HG03097 (cell line): ENCODE results near the gene AHI1.
"Not testable (repeated sequence)": the region's sequence is repeated elsewhere in the genome, so short reads cannot be mapped to it uniquely, and the experiment has no call there.

Experiments used
- ATAC-seq: cut with Tn5 transposase; IDR thresholded peaks from one replicate; pipeline ENCODE4 v1.9.1; 2021; ENCODE audit not compliant: unreplicated experiment, low FRiP score

Gene AHI1

DNA sequence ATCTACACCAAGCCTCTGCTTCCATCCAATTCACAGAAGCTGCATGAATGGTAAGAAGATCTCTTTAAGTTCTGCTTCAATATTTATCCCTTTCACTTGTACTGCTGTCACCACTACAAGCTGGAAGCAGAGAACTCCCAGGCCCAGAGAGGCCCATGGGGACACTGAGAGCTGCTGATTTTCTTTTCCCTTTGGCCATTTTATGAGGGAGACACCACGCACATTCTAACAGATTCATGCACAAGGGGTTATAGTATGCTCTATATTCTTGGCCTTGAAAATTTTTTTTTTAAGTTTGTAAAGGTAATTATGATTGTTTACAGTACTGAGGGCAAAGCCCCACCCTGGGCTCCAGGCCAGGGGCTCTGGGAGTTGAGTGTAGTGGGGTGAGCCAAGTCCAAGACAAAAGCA lies 228.1 kb downstream of the AHI1 start:
- ATAC-seq, result no peak

DNA sequence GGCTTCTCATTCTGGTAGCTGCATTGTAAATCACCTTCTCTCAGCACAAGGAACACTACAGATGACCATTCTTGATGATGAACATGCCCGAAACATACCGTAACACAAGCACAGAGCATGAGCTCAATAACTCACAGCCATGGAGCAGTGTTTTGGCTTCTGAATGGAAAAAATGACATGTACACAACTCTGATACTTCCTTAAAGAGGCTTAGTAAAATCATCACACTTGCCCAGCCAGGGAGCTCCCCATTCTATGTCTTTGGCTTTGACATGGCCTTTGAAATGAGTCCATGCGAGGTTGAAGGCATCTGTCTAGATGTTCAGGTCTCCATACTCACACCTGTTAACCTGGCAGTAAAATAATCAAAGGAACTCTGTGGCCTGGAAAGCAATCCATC lies 228.8 kb downstream of the AHI1 start:
- ATAC-seq, result no peak

DNA sequence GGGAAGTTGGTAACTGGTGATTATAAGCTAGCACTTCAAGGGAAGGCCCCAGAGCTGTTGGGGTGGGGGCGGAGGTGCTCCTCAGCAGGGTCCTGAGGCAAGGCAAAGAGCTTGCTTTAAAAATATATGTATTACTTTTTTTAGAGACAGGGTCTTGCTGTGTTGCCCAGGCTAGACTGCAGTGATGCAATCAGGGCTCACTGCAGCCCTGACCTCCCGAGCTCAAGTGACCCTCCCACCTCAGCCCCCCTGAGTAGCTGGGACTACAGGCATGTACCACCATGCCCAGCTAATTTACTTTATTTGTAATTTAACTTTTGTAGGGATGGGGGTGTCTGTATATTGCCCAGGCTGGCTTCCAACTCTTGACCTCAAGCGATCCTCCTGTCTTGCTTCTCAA lies 229.3 kb downstream of the AHI1 start:
- no peak for ATAC-seq

DNA sequence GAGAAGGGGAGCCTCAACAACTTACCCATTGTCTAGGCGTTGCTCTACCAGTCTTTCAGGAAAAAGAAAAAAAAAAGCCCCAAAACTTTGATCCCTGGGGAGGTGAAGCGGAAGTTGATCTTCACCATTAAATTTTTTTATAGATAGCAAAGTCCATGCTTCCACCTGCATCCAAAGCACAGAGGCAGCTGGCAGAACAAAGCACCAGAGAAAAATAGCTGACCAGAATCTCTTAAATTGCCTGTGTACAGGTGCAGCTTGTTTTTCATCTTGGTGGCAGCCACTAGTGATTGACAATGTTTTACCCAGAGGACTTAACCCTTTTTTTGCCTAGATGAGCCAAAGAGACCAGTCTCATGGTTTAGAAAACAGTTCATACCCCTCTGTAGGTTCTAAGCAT lies 230.5 kb downstream of the AHI1 start:
- ATAC-seq, result no peak

DNA sequence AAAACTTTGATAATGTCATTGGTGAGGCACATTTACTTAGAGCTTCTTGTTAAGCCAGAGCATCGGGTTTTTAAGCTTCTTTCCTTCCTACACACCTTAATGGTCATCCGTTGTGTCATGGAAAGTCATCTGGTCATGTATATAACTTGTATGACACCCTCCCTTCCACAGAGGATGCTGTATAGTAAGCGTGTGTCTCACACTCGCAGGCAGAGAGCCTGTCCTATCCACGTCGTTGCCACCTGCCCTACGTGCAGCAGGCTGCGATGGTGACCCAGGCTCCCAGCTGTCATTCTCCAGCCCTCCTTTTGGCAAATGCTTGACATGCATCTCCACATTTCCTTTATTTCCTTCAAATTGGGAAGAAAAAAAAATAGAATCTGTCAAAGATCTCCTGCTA lies 230.9 kb downstream of the AHI1 start:
- no peak for ATAC-seq

DNA sequence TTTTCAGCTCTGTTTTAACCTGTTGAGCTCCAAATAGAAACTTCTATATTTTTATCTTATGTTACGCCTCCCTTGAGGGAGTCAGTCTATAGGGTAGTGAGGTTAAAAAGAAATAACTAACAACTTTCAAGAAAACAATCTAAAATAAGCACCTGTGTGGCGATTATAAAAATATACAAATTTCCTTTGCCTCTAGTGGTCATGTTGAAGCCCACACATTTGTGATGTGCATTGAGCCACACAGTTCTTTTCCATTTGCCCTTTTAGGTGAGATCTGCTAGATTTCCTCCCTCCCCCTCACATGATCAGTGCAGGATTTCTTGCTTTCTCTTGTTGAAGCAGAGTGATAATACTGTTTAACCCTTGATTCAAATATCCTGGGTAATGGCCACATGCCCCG lies 232.3 kb downstream of the AHI1 start:
- ATAC-seq, result no peak

DNA sequence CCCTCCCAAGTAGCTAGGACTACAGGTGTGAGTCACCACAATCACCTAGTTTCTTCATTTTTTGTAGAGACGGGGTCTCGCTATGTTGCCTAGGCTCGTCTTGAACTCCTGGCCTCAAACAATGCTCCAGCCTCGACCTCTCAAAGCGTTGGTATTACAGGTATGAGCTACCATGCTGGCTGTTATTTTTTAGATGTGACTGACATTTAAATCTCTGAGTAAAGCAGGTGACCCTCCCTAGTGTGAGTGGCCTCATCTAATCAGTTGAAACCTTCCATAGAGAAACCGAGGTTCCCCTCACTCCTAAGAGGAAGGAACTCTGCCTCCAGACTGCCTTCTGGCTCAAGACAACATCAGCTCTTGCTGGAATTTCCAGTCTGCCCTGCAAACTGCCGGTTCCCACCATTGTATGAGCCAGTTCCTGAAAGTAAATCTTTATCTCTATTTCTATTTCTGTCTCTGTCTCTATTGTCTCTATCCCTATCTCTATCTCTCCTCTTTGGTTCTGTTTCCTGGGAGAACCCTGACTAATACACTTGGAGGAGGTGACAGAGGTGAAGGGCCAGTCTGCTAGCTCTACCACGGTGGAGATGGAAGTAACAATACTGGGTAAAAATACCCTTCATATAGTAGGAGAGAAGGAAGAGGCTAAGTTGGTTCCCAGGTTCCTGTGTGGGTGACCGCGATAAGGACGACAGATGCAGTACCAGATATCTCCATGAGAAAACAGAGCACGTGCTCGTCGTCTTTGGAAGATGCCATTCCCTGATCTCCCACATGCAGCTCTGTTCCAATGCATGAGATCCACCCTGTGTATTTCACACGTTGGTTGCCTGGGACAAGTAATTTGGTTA lies 235.4 kb downstream of the AHI1 start:
- no peak for ATAC-seq

DNA sequence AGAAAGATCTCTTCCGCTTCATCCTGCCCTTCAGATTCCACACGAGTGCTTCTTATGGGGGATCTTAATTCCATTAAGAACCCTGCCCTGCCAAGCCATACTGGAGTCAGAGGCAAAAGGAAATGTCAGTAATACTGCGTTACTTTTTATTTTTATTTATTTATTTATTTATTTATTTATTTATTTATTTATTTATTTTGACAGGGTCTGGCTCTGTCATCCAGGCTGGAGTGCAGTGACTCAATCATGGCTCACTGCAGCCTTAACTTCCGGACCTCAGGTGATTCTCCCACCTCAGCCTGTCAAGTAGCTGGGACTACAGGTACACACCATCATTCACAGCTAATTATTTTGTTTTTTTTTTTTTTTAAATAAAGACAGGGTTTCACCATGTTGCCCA lies 236.9 kb downstream of the AHI1 start:
- no peak for ATAC-seq

DNA sequence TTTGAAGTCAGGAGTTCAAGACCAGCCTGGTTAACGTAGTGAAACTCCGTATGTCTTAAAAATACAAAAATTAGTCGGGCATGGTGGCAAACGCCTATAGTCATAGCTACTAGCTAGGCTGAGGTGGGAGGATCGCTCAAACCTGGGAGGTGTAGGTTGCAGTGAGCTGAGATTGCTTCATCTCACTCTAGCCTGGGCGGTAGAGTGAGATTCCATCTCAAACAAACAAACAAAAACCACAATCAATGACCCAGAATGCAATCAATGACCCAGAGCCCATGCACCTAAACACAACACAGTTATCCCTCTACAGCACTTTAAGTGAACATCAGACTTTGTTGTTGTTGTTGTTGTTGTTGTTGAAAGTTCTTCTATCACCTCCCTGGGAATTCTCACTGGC lies 238.6 kb downstream of the AHI1 start:
- ATAC-seq, result no peak

DNA sequence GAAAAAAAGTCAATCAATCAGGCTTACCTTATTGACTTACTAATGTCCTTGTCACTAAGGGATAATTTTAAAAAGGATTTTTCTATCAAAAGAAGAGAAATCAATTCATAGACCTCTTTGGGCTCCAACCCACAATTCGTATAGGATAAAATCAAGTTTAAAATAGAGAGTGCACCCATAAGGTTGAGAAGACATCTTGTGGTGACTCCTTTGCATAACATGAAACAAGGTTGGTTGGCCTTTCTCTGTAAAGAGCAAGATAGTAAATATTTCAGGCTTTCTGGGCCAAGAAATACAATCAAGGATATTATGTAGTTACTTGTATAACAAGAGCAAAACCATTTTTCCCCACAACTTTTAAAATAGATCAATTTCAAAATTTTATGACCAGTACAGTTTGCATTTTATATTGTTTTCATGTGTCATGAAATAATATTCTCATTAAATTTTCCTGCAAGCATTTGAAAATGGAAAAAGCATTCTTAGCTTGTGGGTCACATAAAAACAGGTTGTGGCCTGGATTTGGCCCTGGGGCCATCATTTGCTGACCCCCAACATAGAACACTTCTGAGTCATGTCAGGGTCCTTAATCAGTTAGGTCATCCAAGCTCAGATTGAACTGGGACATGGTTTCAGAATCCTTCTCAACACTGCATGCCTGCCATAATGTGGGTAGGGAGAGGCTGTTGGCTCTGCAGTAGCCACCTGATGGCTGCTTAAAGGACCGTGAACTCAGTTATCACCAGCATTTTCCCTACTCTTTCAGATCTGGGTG lies 239.7 kb downstream of the AHI1 start:
- ATAC-seq, result no peak

DNA sequence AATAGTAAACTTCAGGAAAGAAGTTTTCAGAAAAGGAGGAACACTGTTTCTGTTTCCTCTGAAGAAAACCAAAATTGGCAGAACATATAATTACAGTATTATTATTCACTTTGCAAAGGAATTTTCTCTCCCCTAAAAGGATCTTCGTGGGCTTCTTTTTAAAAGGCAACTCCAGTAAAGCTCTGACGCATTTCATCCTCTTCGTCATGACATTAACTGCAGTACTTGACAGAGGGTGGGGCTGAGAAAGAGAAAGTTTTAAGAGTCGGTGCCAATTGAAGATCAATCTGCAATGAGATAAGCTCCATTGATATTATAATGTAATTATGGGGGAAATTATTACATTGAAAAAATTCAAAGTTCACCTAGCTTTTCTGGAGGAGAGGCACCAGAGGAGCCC lies 240.7 kb downstream of the AHI1 start:
- ATAC-seq, result no peak

DNA sequence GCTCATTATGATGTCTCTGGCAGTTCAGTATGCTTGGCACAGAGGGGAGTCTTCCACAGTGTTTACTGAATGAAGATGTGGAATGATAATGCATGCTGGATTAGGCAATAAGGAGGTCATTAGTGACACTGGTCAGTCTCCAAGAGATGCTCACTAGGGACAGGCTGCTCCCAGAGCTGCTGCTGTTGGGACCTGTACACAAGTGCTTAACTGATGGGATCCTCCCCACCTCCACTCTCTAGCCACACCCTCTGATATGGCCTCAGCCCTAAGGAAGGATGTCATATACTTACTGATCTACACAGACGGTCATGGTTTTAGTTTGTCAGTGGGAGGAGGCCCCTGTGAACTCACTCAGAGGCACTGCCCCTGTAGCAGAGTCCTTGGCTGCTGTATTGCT lies 243.1 kb downstream of the AHI1 start:
- no peak for ATAC-seq

DNA sequence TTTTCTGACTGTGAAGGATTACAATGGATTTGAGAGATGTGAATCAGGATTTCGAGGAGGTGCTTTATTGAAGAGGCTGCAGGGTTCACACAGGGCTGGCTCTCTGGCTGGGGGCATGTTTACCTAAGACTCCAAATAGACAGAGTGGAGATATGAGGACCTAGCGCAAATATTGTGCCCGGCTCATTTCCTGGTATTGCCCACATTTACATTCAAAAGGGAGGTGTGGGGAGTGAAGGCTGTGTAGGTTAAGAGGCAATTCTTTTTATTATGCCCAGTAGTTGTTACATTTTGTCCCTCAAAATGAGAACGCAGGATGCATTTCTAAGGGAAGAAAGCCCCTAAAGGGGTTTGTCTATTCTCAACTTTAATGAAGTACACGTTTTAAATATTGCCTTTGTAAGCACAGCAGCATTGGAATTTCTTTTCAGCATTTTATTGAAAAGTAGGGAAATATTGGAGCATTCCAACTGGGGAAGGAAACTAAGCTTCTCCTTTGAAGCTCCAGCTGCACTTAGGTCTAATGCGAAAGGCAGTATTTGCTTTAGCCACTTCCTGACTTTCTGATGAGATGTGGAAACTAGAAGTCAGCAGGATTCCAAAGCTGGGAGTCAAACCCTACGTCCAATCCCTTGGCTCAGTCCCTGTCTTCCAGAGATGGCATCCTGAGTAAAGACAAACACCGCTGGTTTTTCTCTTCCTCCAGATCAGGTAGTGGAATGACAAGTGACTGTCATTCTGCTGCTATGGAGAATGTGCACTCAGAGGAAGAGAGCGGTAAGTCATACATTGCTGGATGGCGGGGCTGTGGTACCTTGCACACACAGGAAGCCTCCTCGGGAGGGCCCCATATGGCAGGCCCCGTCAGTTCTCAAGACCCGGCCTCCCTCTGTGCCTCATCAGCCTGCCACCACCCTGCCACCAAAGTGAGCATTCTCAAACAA lies 245.8 kb downstream of the AHI1 start:
- no peak for ATAC-seq

DNA sequence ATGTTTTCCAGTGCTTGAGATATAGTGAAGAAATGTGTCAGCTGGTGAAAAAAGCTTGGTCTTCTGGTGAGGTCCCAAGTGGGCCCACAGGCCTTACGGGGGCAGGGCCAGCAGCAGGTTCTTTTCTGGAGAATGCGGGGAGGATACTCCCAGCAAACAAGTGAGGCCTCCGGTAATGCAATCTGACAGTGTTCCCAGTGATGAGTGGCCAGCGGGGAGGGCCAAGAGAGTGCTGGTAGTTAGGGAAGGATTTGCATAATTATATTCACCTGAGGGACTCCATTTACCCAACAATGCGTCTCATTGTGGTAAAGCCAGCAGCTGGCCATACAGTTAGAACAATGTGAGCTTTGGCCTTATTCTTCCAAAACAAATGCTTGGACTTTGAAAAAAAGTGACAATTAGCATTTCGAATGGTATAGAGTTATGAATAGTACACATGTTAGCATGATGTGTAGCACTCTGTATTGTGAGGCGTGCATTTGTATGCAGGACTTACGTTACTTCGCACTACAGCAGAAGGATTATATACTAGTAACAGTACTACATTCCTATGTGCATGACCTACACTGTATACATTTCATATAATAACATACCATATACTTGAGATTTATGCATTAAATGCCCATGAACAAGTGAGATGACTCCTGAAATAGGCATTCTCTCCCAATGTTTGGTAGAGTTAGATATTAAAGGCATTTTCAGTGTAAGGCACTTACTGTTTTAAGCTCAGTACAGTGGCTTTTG lies 246.6 kb downstream of the AHI1 start:
- ATAC-seq, result no peak

DNA sequence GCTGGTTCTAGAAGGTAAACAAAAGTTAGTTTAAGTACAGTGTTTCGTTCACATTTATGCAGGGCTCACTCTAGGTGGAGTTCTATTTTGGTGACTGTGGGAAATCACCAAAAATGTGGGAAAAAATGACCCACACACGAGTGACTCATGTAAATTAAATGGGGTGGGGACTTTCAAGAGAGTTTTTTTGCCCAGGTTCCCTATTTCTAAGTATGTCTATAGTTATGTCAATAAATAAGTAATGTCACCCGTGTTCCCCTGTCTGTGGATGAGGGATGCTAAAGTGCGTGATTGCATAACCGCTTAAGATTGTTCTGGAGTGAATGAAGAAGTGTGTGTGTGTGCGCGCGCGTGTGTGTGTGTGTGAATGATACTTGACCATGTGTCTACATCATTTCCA lies 247.3 kb downstream of the AHI1 start:
- no peak for ATAC-seq

DNA sequence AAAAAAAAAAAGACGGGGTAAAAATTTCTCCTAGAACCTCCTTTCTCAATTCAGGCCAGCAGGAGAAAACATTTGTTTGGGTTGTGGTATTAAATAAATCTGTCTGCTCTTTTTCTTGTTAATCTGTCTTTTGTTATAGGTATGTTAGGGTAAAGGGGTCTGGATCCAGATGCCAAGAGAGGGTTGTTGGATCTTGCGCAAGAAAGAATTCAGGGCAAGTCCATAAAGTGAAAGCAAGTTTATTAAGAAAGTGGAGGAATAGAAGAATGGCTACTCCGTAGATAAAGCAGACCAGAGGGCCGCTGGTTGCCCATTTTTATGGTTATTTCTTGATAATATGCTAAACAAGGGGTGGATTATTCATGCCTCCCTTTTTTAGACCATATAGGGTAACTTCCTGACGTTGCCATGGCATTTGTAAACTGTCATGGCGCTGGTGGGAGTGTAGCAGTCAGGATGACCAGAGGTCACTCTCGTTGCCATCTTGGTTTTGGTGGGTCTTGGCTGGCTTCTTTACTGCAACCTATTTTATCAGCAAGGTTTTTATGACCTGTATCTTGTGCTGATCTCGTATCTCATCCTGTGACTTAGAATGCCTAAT lies 251.0 kb downstream of the AHI1 start:
- ATAC-seq, result not testable (repeated sequence)

DNA sequence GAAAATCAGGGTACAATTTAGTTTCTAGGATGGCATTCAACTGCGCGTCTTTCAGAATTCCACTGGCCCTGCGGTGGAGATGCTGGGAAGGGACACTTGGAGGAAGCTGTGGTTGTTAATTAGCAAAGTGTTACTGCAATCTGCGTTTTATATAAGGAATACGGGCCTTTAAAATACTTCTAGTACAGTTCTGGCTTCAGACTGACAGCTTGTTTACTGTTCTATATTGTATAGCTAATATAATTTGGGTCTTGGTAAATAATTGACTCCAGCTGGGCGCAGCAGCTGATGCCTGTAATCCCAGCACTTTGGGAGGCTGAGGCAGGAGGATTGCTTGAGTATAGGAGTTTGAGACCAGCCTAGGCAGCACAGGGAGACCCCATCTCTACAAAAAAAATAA lies 252.7 kb downstream of the AHI1 start:
- no peak for ATAC-seq

DNA sequence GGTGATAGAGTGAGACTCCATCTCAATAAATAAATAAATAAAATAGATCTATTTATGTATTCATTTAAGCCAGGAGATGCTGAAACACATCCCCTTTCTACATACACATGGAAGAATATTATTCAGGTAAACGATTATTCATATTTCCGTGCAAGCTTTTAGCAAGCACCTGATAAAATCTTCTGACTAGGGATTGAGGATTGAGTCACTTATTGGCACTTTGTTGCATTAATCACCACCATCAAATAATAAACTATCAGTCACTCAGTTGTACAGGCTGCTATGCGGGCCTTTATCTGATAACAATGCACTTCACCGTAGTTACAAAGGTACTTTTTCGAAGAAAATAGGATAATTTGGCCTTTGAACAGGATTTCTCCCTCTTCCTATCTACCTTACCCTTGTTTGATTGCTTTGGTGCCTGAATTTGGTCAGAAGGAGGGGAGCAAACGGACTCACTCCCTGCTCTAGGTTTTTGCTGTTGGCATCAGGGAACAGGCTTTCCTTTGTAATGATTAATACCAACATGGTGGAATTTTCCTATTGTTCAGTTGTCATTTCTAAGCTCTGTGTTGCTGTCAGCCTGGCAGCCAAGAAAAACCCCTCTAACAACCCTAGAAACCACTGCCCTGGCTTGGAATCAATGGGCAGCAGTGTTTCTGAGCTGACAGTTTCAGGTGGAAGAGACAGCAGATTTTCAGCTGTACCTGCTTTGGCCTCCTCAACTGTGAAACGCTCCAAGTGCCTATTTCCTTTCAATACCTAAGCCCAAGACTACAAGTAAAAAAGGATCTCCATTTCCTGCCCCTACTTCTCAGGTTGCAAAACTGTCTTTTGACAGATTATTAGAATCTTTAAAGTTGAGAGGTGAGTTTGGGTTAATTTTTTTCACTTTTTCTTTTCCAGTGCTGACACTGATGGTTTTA lies 253.4 kb downstream of the AHI1 start:
- ATAC-seq, result no peak

DNA sequence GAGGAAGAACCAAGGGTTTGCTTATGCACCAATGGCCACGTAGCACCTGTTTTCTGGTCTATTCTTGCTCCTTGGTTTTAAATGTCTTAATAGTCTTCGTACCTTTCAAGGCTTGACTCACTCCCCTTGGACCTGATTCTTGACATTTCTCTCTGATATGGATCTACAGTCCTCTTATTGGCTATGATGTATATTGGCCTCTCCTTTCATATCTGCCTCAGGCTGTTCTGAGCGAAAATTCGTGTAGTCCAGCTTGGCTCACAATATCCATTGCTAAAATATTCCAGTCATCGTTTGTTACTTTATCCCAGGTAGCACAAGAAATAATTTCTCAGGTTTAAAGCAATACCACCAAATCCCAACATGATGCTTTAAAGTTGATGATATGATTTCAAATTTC lies 256.8 kb downstream of the AHI1 start:
- no peak for ATAC-seq
